HepG2 (cell line): Measurements from ENCODE around the gene RUNX2. TPM values are rescaled to one million over a fixed set of nuclear protein-coding genes. Genes with fewer than 3 reads are reported as not detected.
A peak's percentile ranks its signal among the peaks of the same experiment; 100 is the strongest.

Experiments used
- ATAC-seq: fragments of 200-7000 bp; cut with Tn5 transposase; 3 replicates; pipeline ENCODE4 v1.9.1; 2020; ENCODE audit warnings: mild to moderate bottlenecking, moderate library complexity
- BruUV-seq: library from RNA; stranded (reverse); fragments of 400-500 nt; replicated peaks from 2 replicates; lab custom pipeline; 2021; lab: Mats Ljungman, UMichigan
- CTCF ChIA-PET: fragments of 300-600 bp; formaldehyde crosslinking; extraction: SDS; loops from one replicate; lab custom pipeline; 2021; ENCODE audit warnings: low total read pairs, inconsistent platforms, low intra/inter-chr PET ratio; lab: Yijun Ruan, JAX
- POLR2A ChIA-PET: fragments of 350-600 bp; sonication (Branson Sonifier 250); formaldehyde crosslinking; loops from one replicate; lab custom pipeline; 2020; ENCODE audit warnings: antibody characterized with exemption, inconsistent platforms; lab: Yijun Ruan, JAX
- DNase-seq: peaks from one replicate; pipeline ENCODE4 v3.0.0-alpha.2; 2015; ENCODE audit warnings: low spot score
- FAIRE-seq: peaks from 3 replicates; lab custom pipeline; 2011; peaks lifted over from hg19 to GRCh38; lab: Jason Lieb, UNC
- H2AFZ ChIP-seq: one replicate; pipeline ENCODE4 v1.6.1; 2011; ENCODE audit warnings: low read length, inconsistent platforms
- H3K27ac ChIP-seq: fragments of 300-600 bp; 3 replicates; pipeline ENCODE4 v1.8.0; 2011; ENCODE audit warnings: mixed run types, mild to moderate bottlenecking, mixed read lengths, low read length, inconsistent platforms; ENCODE audit not compliant: insufficient read depth; ENCODE audit errors: extremely low read length
- H3K27me3 ChIP-seq, 2 experiments: fragments of 200-600 bp in 1 of 2; 2 replicates in 1 of 2; 3 replicates in 1 of 2; pipeline versions ENCODE4 v1.6.0 to v1.8.0; 2011; ENCODE audit warnings: low read length in 2 of 2, mild to moderate bottlenecking in 2 of 2, moderate library complexity in 2 of 2, inconsistent platforms in 1 of 2; ENCODE audit not compliant: insufficient read depth in 2 of 2, control insufficient read depth in 1 of 2
- H3K36me3 ChIP-seq, 2 experiments: fragments of 200-600 bp in 1 of 2; replicated peaks in 1 of 2; 2 replicates in 1 of 2; 3 replicates in 1 of 2; pipeline versions ENCODE4 v1.5.1 to v1.8.0; 2011; ENCODE audit warnings: low read length in 2 of 2, inconsistent platforms in 1 of 2; ENCODE audit not compliant: insufficient read depth in 2 of 2, control insufficient read depth in 1 of 2
- H3K4me1 ChIP-seq: 2 replicates; pipeline ENCODE4 v1.5.1; 2012; ENCODE audit warnings: low read length, inconsistent platforms; ENCODE audit not compliant: insufficient read depth
- H3K4me2 ChIP-seq: 2 replicates; pipeline ENCODE4 v1.6.0; 2011; ENCODE audit warnings: low read depth, low read length, inconsistent platforms
- H3K4me3 ChIP-seq, 3 experiments: fragments of 200-600 bp in 1 of 3; sonication (generic), shearing (Covaris generic) in 1 of 3; replicated peaks in 1 of 3; 2 replicates each; pipeline ENCODE4 v1.5.1; 2011 to 2016; ENCODE audit warnings: low read length in 3 of 3, inconsistent platforms in 2 of 3, low read depth in 2 of 3, mild to moderate bottlenecking in 2 of 3, control low read depth in 1 of 3, mixed read lengths in 1 of 3; ENCODE audit not compliant: insufficient read depth in 1 of 3
- H3K79me2 ChIP-seq: one replicate; pipeline ENCODE4 v1.6.1; 2011; ENCODE audit warnings: low read length, inconsistent platforms; ENCODE audit not compliant: insufficient read depth
- H3K9ac ChIP-seq: 2 replicates; pipeline ENCODE4 v1.6.0; 2011; ENCODE audit warnings: mild to moderate bottlenecking, low read depth, low read length, inconsistent platforms; ENCODE audit not compliant: insufficient read depth
- H3K9me3 ChIP-seq: 2 replicates; pipeline ENCODE4 v1.5.1; 2012; ENCODE audit warnings: mild to moderate bottlenecking, low read length
- H4K20me1 ChIP-seq: 2 replicates; pipeline ENCODE4 v1.6.0; 2011; ENCODE audit warnings: inconsistent platforms, mild to moderate bottlenecking, low read length, moderate library complexity; ENCODE audit not compliant: insufficient read depth
- FOXJ3 ChIP-seq: sonication (generic); formaldehyde crosslinking; IDR thresholded peaks from 2 replicates; pipeline ENCODE4 v1.4.0; 2020; ENCODE audit warnings: missing genetic modification reagents, mild to moderate bottlenecking, borderline replicate concordance
- GABPA ChIP-seq, 2 experiments: IDR thresholded peaks; 2 replicates each; pipeline ENCODE4 v1.6.1; 2011 to 2016; ENCODE audit warnings: low read depth in 2 of 2, low read length in 1 of 2, missing biosample characterization in 1 of 2, missing genetic modification characterization in 1 of 2
- KLF6 ChIP-seq: IDR thresholded peaks from 2 replicates; pipeline ENCODE4 v1.8.0; 2016; ENCODE audit warnings: missing biosample characterization, missing genetic modification reagents
- SAP130 ChIP-seq: IDR thresholded peaks from 2 replicates; pipeline ENCODE4 v1.6.1; 2016; ENCODE audit warnings: low read depth
- ZBTB42 ChIP-seq: sonication (generic); formaldehyde crosslinking; IDR thresholded peaks from 2 replicates; pipeline ENCODE4 v1.5.0; 2020; ENCODE audit warnings: mild to moderate bottlenecking, missing genetic modification reagents
- ZFX ChIP-seq: sonication (generic); formaldehyde crosslinking; IDR thresholded peaks from 2 replicates; pipeline ENCODE4 v1.4.0; 2020; ENCODE audit warnings: mild to moderate bottlenecking, low read depth, missing genetic modification reagents, moderate library complexity
- ZNF75D ChIP-seq: sonication (generic); formaldehyde crosslinking; IDR thresholded peaks from 2 replicates; pipeline ENCODE4 v1.8.1; 2023; ENCODE audit warnings: missing genetic modification reagents, mild to moderate bottlenecking, borderline replicate concordance
- WGBS: methylation state at CpG from one replicate; pipeline ENCODE4 v1.1.6; 2017; ENCODE audit warnings: low lambda C conversion rate; 5-methylcytosine and 5-hydroxymethylcytosine counted together
- in situ Hi-C: cut with HindIII; loops from 2 replicates; pipeline ENCODE4 v1.10.0; 2017; ENCODE audit warnings: low pct_unique_long_range_greater_than_20kb; ENCODE audit not compliant: extremely low pct_ligation_motif_present
- intact Hi-C: fragments of 100-400 bp; cut with micrococcal nuclease; formaldehyde crosslinking; loops from one replicate; pipeline ENCODE4 v1.10.0; 2022; ENCODE audit not compliant: unreplicated experiment
- polyA plus RNA-seq, 8 experiments: library from polyadenylated mRNA; depleted of rRNA in 3 of 8; stranded (reverse) in 7 of 8; unstranded in 1 of 8; fragments of >200 nt; fragmentation: Illumina TruSeq in 4 of 8; extraction: Trizol in 4 of 8; gene quantifications; 2 replicates each; pipeline versions ENCODE4 v1.2.1 to v1.2.3, GENCODE V29; 2011 to 2016; ENCODE audit warnings: low read depth in 4 of 8, missing spikeins in 1 of 8, mixed read lengths in 1 of 8; ENCODE audit not compliant: insufficient read depth in 1 of 8
- total RNA-seq, 5 experiments: library from RNA; depleted of rRNA; stranded (reverse); fragments of >200 nt; fragmentation: Illumina TruSeq; extraction: Trizol; gene quantifications; 2 replicates each; pipeline ENCODE4 v1.2.3, GENCODE V29; 2016; ENCODE audit warnings: low read depth in 1 of 5

RUNX2 gene
- total and polyA plus RNA-seq, 2 of the 13 experiments (the other 11 are each of a cell fraction or from before 2014, with no cell fraction given) = not detected

- H3K27ac ChIP-seq = no peak overlapping the region
- 19% methylated on average over 5 of the region's 5 CpGs for WGBS
- H3K9ac ChIP-seq = no peak overlapping the region
- in situ Hi-C loops (no loop called here), intact Hi-C loops (no loop called here)
- H3K4me1 ChIP-seq = no peaks in the 10 kb centered on the region
- no peaks in the 10 kb centered on the region for H3K9me3 ChIP-seq
- FAIRE-seq = no peak
- ATAC-seq = no peak
- no peaks in the 10 kb centered on the region for H4K20me1 ChIP-seq
- no peak for DNase-seq
- H3K4me3 ChIP-seq = no peak overlapping the region
- TF ChIP-seq FOXJ3 (CRISPR knock-in tag) = no peak
- no peak for TF ChIP-seq GABPA (IDR thresholded peaks at IDR 0.05; ENCODE audit: low read depth, low read length)
- 0 out of 2 replicates have a peak, but pooled peaks have one; percentile 37 for TF ChIP-seq GABPA (CRISPR knock-in tag; IDR thresholded peaks at IDR 0.05; ENCODE audit: low read depth)
- TF ChIP-seq, all 625 proteins: peak for 1
- H3K27me3 ChIP-seq = peaks cover 0 to 12% of the 10 kb centered on the region in 2 experiments; a peak in 2 of 5 replicates
- CTCF ChIA-PET = no interaction called here
- no peaks in the 10 kb centered on the region for H3K36me3 ChIP-seq
- no TSS peak for BruUV-seq
- H3K79me2 ChIP-seq = no peaks in the 10 kb centered on the region
- POLR2A ChIA-PET = no interaction called here
- H3K4me2 ChIP-seq = no peak overlapping the region
- H2AFZ ChIP-seq = no peak overlapping the region
Observed at GRCh38 chr6:45504947-45505346, 176.8 kb downstream of the RUNX2 start.

GRCh38 chr6:45505470-45505869, 177.3 kb downstream of the RUNX2 start:
- Histone ChIP-seq H3K4me1 (no peaks in the 10 kb centered on the region), H3K79me2 (no peaks in the 10 kb centered on the region), H4K20me1 (no peaks in the 10 kb centered on the region), H2AFZ (no peak overlapping the region), H3K27me3 (peaks cover 0 to 12% of the 10 kb centered on the region in 2 experiments; a peak in 2 of 5 replicates), H3K4me3 (no peak overlapping the region), H3K9me3 (no peaks in the 10 kb centered on the region), H3K9ac (no peak overlapping the region), H3K4me2 (no peak overlapping the region), H3K27ac (no peak overlapping the region), H3K36me3 (no peaks in the 10 kb centered on the region)
- WGBS = 25% methylated on average over 2 of the region's 2 CpGs
- no peak for ATAC-seq
- no peak for TF ChIP-seq SAP130 (CRISPR knock-in tag)
- no peak for TF ChIP-seq ZBTB42 (CRISPR knock-in tag)
- TF ChIP-seq ZNF75D (CRISPR knock-in tag) = no peak
- TF ChIP-seq ZFX (CRISPR knock-in tag) = no peak
- TF ChIP-seq KLF6 (CRISPR knock-in tag) = no peak
- FAIRE-seq = no peak
- intact Hi-C loops (no loop called here), in situ Hi-C loops (no loop called here)
- POLR2A ChIA-PET = no interaction called here
- CTCF ChIA-PET = no interaction called here
- DNase-seq = no peak
- no TSS peak for BruUV-seq
